GM21360 (cell line): ENCODE results near the gene APOBEC3G.
"Not testable (repeated sequence)": the region's sequence is repeated elsewhere in the genome, so short reads cannot be mapped to it uniquely, and the experiment has no call there.

Experiments used
- ATAC-seq: cut with Tn5 transposase; IDR thresholded peaks from one replicate; pipeline ENCODE4 v1.9.1; 2021; ENCODE audit warnings: mild to moderate bottlenecking, moderate library complexity; ENCODE audit not compliant: unreplicated experiment

The APOBEC3G gene

GRCh38 chr22:39066442-39067276, 10.4 kb upstream of the APOBEC3G start:
- ATAC-seq = not testable (repeated sequence)

- no peak for ATAC-seq
Measured at GRCh38 chr22:39068033-39068785, 8.9 kb upstream of the APOBEC3G start.

GRCh38 chr22:39070186-39070585, 6.9 kb upstream of the APOBEC3G start:
- ATAC-seq = no peak

GRCh38 chr22:39072581-39072981, 4.5 kb upstream of the APOBEC3G start:
- not testable (repeated sequence) for ATAC-seq

GRCh38 chr22:39073981-39074380, 3.1 kb upstream of the APOBEC3G start:
- ATAC-seq = no peak

GRCh38 chr22:39076155-39077025, 685 bp upstream of the APOBEC3G start:
- not testable (repeated sequence) for ATAC-seq

GRCh38 chr22:39077912-39078311, 837 bp downstream of the APOBEC3G start:
- not testable (repeated sequence) for ATAC-seq

GRCh38 chr22:39078329-39078728, 1.3 kb downstream of the APOBEC3G start:
- ATAC-seq = no peak

GRCh38 chr22:39079054-39079637, 2.1 kb downstream of the APOBEC3G start:
- not testable (repeated sequence) for ATAC-seq

- no peak for ATAC-seq
Measured at GRCh38 chr22:39080052-39080762, 3.1 kb downstream of the APOBEC3G start.

GRCh38 chr22:39081016-39081415, 3.9 kb downstream of the APOBEC3G start:
- ATAC-seq = no peak

GRCh38 chr22:39081598-39081997, 4.5 kb downstream of the APOBEC3G start:
- no peak for ATAC-seq

- ATAC-seq = no peak
Measured at GRCh38 chr22:39083212-39084165, 6.4 kb downstream of the APOBEC3G start.

GRCh38 chr22:39084666-39085065, 7.6 kb downstream of the APOBEC3G start:
- ATAC-seq = no peak

GRCh38 chr22:39087098-39087497, 10.0 kb downstream of the APOBEC3G start:
- ATAC-seq = no peak

- ATAC-seq = no peak
Measured at GRCh38 chr22:39087881-39088684, 11.0 kb downstream of the APOBEC3G start.

GRCh38 chr22:39088685-39089032, 11.6 kb downstream of the APOBEC3G start:
- ATAC-seq = no peak

GRCh38 chr22:39089928-39090327, 12.9 kb downstream of the APOBEC3G start:
- ATAC-seq = no peak
